Effector memory CD4-positive, alpha-beta T cell (primary cell): ENCODE measurements around the gene PLXNA4.

Experiments
- DNase-seq, 3 donors: peaks; one replicate each; pipeline ENCODE4 v3.0.0-alpha.2; 2020
- H3K27ac ChIP-seq: 2 replicates; pipeline ENCODE4 v1.7.0; 2013; ENCODE audit warnings: mild to moderate bottlenecking, low read length, moderate library complexity; ENCODE audit not compliant: insufficient read depth, poor library complexity, severe bottlenecking
- H3K27me3 ChIP-seq: replicated peaks from 2 replicates; pipeline ENCODE4 v1.7.0; 2013; ENCODE audit warnings: mild to moderate bottlenecking, low read length; ENCODE audit not compliant: insufficient read depth, control insufficient read depth, poor library complexity, severe bottlenecking
- H3K36me3 ChIP-seq: 2 replicates; pipeline ENCODE4 v1.7.0; 2013; ENCODE audit warnings: mild to moderate bottlenecking, low read length, moderate library complexity; ENCODE audit not compliant: control insufficient read depth, insufficient read depth
- H3K4me1 ChIP-seq: 2 replicates; pipeline ENCODE4 v1.7.0; 2013; ENCODE audit warnings: low read length, mild to moderate bottlenecking; ENCODE audit not compliant: control insufficient read depth, insufficient read depth, poor library complexity, severe bottlenecking
- H3K4me3 ChIP-seq: 2 replicates; pipeline ENCODE4 v1.7.0; 2013; ENCODE audit warnings: low read length, low read depth, mild to moderate bottlenecking; ENCODE audit not compliant: insufficient read depth, poor library complexity, severe bottlenecking
- H3K9me3 ChIP-seq: 2 replicates; pipeline ENCODE4 v1.7.0; 2013; ENCODE audit warnings: mild to moderate bottlenecking, low read length, moderate library complexity; ENCODE audit not compliant: control insufficient read depth

PLXNA4 gene

GRCh38 chr7:132250480-132251326 is 325.6 kb downstream of the PLXNA4 start:
- Histone ChIP-seq H3K4me3 (no peak overlapping the region), H3K27ac (no peak overlapping the region), H3K4me1 (no peaks in the 10 kb centered on the region), H3K27me3 (no peaks in the 10 kb centered on the region), H3K36me3 (no peaks in the 10 kb centered on the region), H3K9me3 (no peaks in the 10 kb centered on the region)
- no peak for DNase-seq

GRCh38 chr7:132249256-132249971 is 326.9 kb downstream of the PLXNA4 start:
- Histone ChIP-seq H3K27me3 (no peaks in the 10 kb centered on the region), H3K9me3 (no peaks in the 10 kb centered on the region), H3K4me3 (no peak overlapping the region), H3K4me1 (no peaks in the 10 kb centered on the region), H3K27ac (no peak overlapping the region), H3K36me3 (no peaks in the 10 kb centered on the region)
- DNase-seq: no peak

- H3K36me3 ChIP-seq: no peaks in the 10 kb centered on the region
- no peaks in the 10 kb centered on the region for H3K27me3 ChIP-seq
- DNase-seq: no peak
- no peak overlapping the region for H3K4me3 ChIP-seq
- H3K9me3 ChIP-seq: no peaks in the 10 kb centered on the region
- no peak overlapping the region for H3K27ac ChIP-seq
- H3K4me1 ChIP-seq: no peaks in the 10 kb centered on the region
These were observed 327.4 kb downstream of the PLXNA4 start for GRCh38 chr7:132248841-132249240.

- Histone ChIP-seq H3K36me3 (no peaks in the 10 kb centered on the region), H3K27me3 (no peaks in the 10 kb centered on the region), H3K9me3 (no peaks in the 10 kb centered on the region), H3K4me1 (no peaks in the 10 kb centered on the region), H3K27ac (no peak overlapping the region), H3K4me3 (no peak overlapping the region)
- DNase-seq: no peak
These were observed 328.2 kb downstream of the PLXNA4 start for GRCh38 chr7:132247995-132248618.

- no peaks in the 10 kb centered on the region for H3K36me3 ChIP-seq
- DNase-seq: no peak
- no peaks in the 10 kb centered on the region for H3K9me3 ChIP-seq
- H3K4me1 ChIP-seq: no peaks in the 10 kb centered on the region
- no peak overlapping the region for H3K4me3 ChIP-seq
- H3K27ac ChIP-seq: no peak overlapping the region
- no peaks in the 10 kb centered on the region for H3K27me3 ChIP-seq
These were observed 329.7 kb downstream of the PLXNA4 start for GRCh38 chr7:132246591-132246990.

GRCh38 chr7:132245539-132245938 is 330.7 kb downstream of the PLXNA4 start:
- no peak for DNase-seq
- no peaks in the 10 kb centered on the region for H3K4me1 ChIP-seq
- no peak overlapping the region for H3K4me3 ChIP-seq
- no peaks in the 10 kb centered on the region for H3K9me3 ChIP-seq
- H3K36me3 ChIP-seq: no peaks in the 10 kb centered on the region
- H3K27me3 ChIP-seq: no peaks in the 10 kb centered on the region
- no peak overlapping the region for H3K27ac ChIP-seq

- no peak for DNase-seq
- Histone ChIP-seq H3K27me3 (no peaks in the 10 kb centered on the region), H3K9me3 (no peaks in the 10 kb centered on the region), H3K36me3 (no peaks in the 10 kb centered on the region), H3K27ac (no peak overlapping the region), H3K4me1 (no peaks in the 10 kb centered on the region), H3K4me3 (no peak overlapping the region)
These were observed 331.3 kb downstream of the PLXNA4 start for GRCh38 chr7:132244903-132245480.

GRCh38 chr7:132243463-132243862 is 332.8 kb downstream of the PLXNA4 start:
- H3K4me1 ChIP-seq: no peaks in the 10 kb centered on the region
- no peaks in the 10 kb centered on the region for H3K27me3 ChIP-seq
- H3K4me3 ChIP-seq: no peak overlapping the region
- no peak overlapping the region for H3K27ac ChIP-seq
- no peaks in the 10 kb centered on the region for H3K36me3 ChIP-seq
- H3K9me3 ChIP-seq: no peaks in the 10 kb centered on the region
- no peak for DNase-seq

- Histone ChIP-seq H3K27me3 (no peaks in the 10 kb centered on the region), H3K27ac (no peak overlapping the region), H3K36me3 (no peaks in the 10 kb centered on the region), H3K4me1 (no peaks in the 10 kb centered on the region), H3K4me3 (no peak overlapping the region), H3K9me3 (no peaks in the 10 kb centered on the region)
- no peak for DNase-seq
These were observed 333.2 kb downstream of the PLXNA4 start for GRCh38 chr7:132243051-132243450.
